Stimulated activated CD4-positive, alpha-beta T cell treated with anti-CD3 and anti-CD28 coated beads, Interleukin-12 subunit alpha, Interleukin-12 subunit beta, amount 100 ng/mL, for 24 hours (primary cell): ENCODE results near the gene KLHL40.

Experiments
- DNase-seq, 2 experiments: peaks; one replicate each; pipeline ENCODE4 v3.0.0-alpha.2; 2020; ENCODE audit warnings: low read depth in 2 of 2

The KLHL40 gene

GRCh38 chr3:42685363-42685881, at the start of gene KLHL40:
KLHL40 (plus strand) TSS chr3:42685537; CDS start chr3:42685619, 82 bp downstream.
- no peak for DNase-seq

DNA sequence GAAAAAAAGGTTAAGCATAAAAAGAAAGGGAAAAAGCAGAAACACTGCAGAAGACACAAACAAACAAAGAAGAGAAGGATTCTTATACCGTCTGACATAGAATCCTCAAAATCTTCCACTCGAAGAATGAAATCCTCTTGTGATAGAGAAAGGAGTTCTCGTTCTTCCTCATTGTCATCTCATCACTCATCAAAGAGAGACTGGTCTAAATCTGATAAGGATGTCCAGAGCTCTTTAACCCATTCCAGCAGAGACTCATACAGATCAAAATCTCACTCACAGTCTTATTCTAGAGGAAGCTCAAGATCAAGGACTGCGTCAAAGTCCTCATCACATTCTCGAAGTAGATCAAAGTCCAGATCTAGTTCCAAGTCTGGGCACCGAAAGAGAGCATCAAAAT, 48.3 kb upstream of the KLHL40 start:
- DNase-seq: no peak

GRCh38 chr3:42638339-42638842, 46.9 kb upstream of the KLHL40 start:
- DNase-seq: no peak

GRCh38 chr3:42639192-42639591, 46.1 kb upstream of the KLHL40 start:
- DNase-seq: no peak

- no peak for DNase-seq
Observed at GRCh38 chr3:42640129-42640528, 45.2 kb upstream of the KLHL40 start.

DNA sequence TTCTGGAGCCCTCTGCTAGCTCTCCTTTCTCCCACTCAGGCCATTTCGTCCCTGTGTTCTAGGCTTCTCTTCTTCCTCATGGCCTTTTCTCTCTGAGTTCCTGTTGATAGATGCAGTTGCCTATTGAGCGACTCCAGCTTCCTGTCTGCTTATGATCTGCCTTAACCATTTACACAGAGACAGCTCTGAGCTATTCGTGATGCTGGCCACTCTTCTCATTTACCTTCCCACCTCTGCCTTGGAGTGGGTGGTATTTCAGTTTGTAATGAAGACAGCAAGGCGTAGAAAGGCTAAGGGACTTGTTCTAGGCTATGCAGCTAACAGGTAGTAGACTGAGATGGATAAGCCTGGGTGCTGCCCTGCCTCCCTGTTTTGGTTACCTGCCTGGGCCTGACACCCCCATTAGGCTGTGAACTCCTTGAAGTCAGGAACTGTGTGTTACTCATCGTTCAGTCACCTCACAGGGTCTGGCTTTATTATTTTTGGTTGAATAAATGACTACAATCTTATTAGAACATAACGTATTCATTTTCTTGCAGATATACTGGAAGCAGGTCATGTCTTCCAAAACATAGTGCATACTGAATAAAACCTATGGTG, 44.5 kb upstream of the KLHL40 start:
- no peak for DNase-seq

DNA sequence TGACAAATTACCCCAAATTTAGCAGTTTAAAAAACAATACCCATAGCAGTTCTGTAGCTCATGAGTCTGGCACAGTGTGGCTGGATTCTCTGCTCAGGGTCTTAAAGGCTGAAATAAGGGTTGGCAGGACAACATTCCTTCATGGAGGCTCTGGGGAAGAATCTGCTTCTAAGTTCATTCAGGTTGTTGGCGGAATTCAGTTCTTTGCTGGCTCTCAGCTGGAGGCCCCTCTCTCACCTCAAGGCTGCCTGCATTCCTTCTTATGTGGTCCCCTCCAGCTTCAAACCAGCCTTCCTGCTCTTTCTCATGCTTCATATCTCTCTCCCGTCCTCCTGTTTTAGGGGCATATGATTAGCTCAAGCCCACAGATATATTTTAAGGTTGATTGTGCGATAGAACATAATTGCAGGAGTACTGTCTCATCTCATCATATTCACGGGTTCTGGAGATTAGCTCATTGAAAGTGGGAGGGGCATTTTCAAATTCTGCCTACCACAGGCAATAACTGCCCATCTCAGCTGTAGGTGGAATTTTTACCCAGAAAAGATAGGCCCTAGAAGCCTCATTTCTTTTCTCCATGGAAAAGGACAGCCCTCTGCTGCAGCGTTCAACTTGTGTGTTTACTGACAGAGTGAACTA, 37.4 kb upstream of the KLHL40 start:
- DNase-seq: no peak

GRCh38 chr3:42649006-42649405, 36.3 kb upstream of the KLHL40 start:
- DNase-seq: no peak

GRCh38 chr3:42649783-42650182, 35.6 kb upstream of the KLHL40 start:
- DNase-seq: no peak

- DNase-seq: no peak
Observed at GRCh38 chr3:42651248-42652091, 33.9 kb upstream of the KLHL40 start.

GRCh38 chr3:42652251-42652610, 33.1 kb upstream of the KLHL40 start:
- no peak for DNase-seq

- no peak for DNase-seq
Observed at GRCh38 chr3:42652611-42653302, 32.6 kb upstream of the KLHL40 start.

- no peak for DNase-seq
Observed at GRCh38 chr3:42653303-42653559, 32.1 kb upstream of the KLHL40 start.

GRCh38 chr3:42653560-42654330, 31.6 kb upstream of the KLHL40 start, which contains the start of gene ZBTB47:
ZBTB47 (plus strand) TSS chr3:42653697; CDS start chr3:42658356, 4,659 bp downstream.
- no peak for DNase-seq

DNA sequence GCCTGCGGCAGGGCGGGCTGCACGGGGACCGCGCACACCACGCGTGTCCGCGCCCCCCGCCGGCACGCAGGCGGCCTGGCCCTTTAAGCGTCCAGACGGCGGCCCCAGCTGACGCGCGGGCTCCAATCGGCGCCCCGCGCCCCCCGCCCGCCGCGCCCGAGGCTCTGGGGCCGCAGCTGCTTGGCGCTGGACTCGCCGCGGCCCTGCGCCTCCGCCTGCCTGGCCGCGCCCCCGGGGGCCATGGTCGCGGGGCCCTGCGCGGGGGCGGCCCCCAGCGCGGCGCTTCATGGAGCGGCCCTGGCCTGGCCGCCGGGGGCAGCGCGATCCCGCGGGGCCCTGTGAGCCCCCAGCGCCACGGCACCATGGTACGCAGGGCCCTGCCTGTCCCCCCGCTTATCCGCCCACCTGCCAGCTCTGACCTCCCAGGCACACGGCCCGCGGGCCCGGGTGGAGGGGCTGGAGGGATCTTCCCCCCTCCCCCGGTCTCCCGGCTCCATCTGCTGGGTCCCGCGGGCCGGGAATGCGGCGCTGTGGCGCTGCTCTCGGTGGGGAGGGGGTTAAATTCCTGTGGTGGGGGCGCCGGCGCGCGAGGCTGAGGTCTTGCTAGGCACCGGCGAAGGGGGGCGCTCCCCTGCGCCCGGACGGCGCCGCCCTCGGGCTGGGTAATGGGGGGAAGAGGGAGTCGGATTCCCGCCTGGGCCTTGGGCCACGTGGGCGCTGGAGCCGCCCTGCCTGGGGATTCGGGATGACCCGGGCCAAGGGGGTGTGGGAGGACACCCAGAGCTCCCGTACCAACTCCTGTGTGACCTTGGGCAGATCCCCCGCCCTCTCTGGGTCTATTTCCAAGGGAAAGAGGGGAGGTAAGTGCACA, 30.8 kb upstream of the KLHL40 start:
- DNase-seq: no peak

DNA sequence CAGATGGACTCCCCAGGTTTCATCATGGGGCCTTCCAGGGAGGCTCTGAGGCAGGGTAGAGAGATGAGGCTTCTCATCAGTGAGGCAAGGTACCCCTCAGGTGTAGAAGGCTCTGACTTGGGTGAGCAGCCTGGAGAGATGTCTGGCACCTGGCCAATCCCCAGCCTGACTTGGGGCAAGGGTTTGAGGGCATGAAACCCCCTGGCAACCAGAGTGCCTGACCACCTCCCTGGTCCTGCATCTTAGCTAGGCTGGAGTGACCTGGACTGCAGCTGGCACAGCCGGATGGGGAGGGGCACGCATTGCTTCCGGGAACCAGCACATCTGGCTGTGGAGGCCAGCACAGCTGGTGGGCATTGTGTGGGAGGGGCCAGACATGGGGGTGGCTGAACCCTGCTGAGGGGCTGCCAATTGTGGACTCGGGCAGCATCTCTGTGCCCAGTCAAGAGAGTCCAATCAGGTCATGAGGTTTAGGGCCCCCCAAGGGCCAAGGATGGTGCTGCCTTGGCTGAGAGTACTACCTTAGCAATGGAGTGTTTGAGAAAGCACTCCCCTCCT, 29.9 kb upstream of the KLHL40 start:
- DNase-seq: no peak

- DNase-seq: no peak
Observed at GRCh38 chr3:42655980-42656679, 29.2 kb upstream of the KLHL40 start.

DNA sequence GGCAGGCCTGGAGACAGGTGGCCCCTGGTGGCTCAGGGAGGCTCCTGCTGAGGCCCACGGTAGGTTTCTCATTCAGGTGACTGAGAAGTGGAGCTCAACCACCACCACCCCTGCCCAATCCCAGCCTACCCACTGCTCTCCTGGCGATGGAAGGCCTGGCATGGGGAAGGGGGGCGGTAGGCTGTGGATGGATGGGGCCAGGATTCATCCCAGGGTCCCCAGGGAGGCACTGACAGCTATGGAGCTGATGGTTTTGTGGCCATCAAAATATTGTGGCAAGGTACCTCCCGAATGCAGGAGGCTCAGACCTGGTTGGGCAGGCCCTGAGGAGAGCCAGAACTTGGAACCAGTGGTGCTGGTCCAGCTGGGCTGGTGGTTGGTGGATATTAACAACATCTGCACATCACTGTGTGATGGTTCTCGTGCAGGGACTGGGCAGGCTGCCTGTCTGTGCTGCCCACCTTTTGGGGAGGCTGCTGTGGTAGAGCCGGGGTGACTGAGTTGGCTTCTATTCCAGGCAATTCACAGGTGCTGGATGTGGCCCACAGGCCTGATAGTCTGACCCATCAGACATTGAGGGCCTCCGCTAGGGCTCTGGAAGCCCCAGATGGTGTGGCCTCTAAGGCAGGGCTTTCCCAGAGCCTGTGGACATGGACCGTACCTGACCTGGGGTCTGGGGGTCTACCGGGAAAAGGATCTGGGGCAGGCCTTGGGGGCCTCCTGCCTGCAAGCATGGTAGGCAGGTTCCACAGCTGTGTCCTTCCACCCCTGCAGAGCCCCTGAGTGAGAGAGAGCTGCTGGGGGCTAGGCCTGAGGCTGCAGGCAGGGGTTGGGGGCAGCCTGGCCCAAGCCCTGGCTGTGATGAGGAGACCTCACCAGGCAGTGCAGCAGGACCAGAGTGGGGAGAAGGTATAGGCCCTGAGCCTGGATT, 28.4 kb upstream of the KLHL40 start:
- DNase-seq: no peak
